Midbrain (tissue), 1 donor: ENCODE measurements around the gene AP4E1.
A peak's percentile ranks its signal among the peaks of the same experiment; 100 is the strongest.
"Not testable (repeated sequence)": the region's sequence is repeated elsewhere in the genome, so short reads cannot be mapped to it uniquely, and the experiment has no call there.

Experiments used
- DNase-seq: peaks from one replicate; lab custom pipeline; 2025; lab: John Stamatoyannopoulos, UW

Gene AP4E1

GRCh38 chr15:50908209-50909009 lies at the start of gene AP4E1:
TSS of gene AP4E1 (plus strand) at chr15:50908683. CDS start at chr15:50908779, 96 bp downstream.
- peak; percentile 92 for DNase-seq

- no peak for DNase-seq
Observed at GRCh38 chr15:50860824-50861223, 47.7 kb upstream of the AP4E1 start.

GRCh38 chr15:50862553-50862952 lies 45.9 kb upstream of the AP4E1 start:
- no peak for DNase-seq

GRCh38 chr15:50864873-50865272 lies 43.6 kb upstream of the AP4E1 start:
- DNase-seq = no peak

- DNase-seq = no peak
Observed at GRCh38 chr15:50865515-50866353, 42.7 kb upstream of the AP4E1 start.

- no peak for DNase-seq
Observed at GRCh38 chr15:50871832-50872231, 36.7 kb upstream of the AP4E1 start.

- no peak for DNase-seq
Observed at GRCh38 chr15:50872832-50873426, 35.6 kb upstream of the AP4E1 start.

GRCh38 chr15:50873935-50874361 lies 34.5 kb upstream of the AP4E1 start:
- no peak for DNase-seq

GRCh38 chr15:50875238-50875637 lies 33.2 kb upstream of the AP4E1 start:
- not testable (repeated sequence) for DNase-seq

GRCh38 chr15:50876260-50876988 lies 32.1 kb upstream of the AP4E1 start:
- no peak for DNase-seq

GRCh38 chr15:50876989-50877360 lies 31.5 kb upstream of the AP4E1 start:
- DNase-seq = peak; percentile 91

- DNase-seq = no peak
Observed at GRCh38 chr15:50879016-50879617, 29.4 kb upstream of the AP4E1 start.

GRCh38 chr15:50880206-50880605 lies 28.3 kb upstream of the AP4E1 start:
- no peak for DNase-seq

GRCh38 chr15:50880651-50881114 lies 27.8 kb upstream of the AP4E1 start:
- no peak for DNase-seq

- DNase-seq = no peak
Observed at GRCh38 chr15:50881121-50882048, 27.1 kb upstream of the AP4E1 start.

GRCh38 chr15:50883903-50884302 lies 24.6 kb upstream of the AP4E1 start:
- no peak for DNase-seq

GRCh38 chr15:50884540-50884939 lies 23.9 kb upstream of the AP4E1 start:
- no peak for DNase-seq

- DNase-seq = no peak
Observed at GRCh38 chr15:50886139-50886467, 22.4 kb upstream of the AP4E1 start.

- DNase-seq = no peak
Observed at GRCh38 chr15:50886611-50887345, 21.7 kb upstream of the AP4E1 start.

GRCh38 chr15:50888054-50888453 lies 20.4 kb upstream of the AP4E1 start:
- DNase-seq = no peak
